ENCODE results near the gene CSKMT.

The CSKMT gene

DNA sequence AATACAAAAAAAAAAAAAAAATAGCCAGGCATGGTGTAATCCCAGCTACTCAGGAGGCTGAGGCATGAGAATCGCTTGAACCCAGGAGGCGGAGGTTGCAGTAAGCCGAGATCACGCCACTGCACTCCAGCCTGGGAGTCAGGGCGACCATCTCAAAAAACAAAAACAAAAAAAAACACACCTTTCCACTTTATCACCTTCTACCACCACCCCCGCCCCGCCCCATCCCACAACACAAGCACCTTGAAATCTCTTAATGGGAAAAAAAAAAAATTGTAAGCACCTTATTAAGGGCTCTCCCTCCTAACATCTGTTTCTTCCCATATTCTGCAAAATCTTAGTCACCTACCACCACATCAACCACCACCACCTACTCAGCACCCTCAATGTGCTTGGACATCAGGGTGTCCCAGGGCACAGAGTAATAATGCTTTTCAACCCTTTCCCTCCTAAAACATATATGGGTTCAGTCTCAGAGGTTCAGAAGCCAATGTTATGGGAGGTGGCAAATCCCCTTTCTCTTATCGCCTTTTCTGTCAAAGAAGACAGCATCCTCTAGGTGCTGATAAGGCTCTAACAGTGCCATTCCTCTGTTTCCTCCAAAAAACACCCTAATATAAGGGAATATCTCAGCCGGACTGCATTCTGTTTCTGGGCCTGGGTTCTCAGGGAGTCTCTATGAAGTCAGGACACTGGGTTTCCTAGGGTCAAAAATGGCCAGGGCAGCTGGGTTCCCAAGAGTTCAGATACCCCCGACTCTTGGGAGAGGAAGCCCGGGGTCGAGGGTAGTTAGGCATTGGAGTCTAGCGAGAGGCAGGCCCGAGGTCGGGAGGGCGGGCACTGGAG is 12.7 kb upstream of the CSKMT start:
- TF ChIP-seq, protein P1, sequence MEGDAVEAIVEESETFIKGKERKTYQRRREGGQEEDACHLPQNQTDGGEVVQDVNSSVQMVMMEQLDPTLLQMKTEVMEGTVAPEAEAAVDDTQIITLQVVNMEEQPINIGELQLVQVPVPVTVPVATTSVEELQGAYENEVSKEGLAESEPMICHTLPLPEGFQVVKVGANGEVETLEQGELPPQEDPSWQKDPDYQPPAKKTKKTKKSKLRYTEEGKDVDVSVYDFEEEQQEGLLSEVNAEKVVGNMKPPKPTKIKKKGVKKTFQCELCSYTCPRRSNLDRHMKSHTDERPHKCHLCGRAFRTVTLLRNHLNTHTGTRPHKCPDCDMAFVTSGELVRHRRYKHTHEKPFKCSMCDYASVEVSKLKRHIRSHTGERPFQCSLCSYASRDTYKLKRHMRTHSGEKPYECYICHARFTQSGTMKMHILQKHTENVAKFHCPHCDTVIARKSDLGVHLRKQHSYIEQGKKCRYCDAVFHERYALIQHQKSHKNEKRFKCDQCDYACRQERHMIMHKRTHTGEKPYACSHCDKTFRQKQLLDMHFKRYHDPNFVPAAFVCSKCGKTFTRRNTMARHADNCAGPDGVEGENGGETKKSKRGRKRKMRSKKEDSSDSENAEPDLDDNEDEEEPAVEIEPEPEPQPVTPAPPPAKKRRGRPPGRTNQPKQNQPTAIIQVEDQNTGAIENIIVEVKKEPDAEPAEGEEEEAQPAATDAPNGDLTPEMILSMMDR (IDR thresholded peaks at IDR 0.05; ENCODE audit: low read length) = no peak
- TF ChIP-seq EZH2 (IDR thresholded peaks at IDR 0.05; ENCODE audit: borderline replicate concordance, low read length) = no peak
- peaks cover 30% of the 10 kb centered on the region for H3K36me3 ChIP-seq (ENCODE audit: insufficient read depth, low read length)
- no peaks in the 10 kb centered on the region for H3K27me3 ChIP-seq (ENCODE audit: insufficient read depth, low read length)
- no peak overlapping the region for H2AFZ ChIP-seq (ENCODE audit: low read length)
- H3K9me3 ChIP-seq (ENCODE audit: low read length) = no peaks in the 10 kb centered on the region
- H3K9ac ChIP-seq (ENCODE audit: low read length) = peak overlapping the region; percentile 95
- H3K79me2 ChIP-seq (ENCODE audit: insufficient read depth, low read length) = peaks cover 18% of the 10 kb centered on the region
- H3K9me2 ChIP-seq (ENCODE audit: low read depth, low read length) = no peaks in the 10 kb centered on the region
- H4K20me1 ChIP-seq (ENCODE audit: insufficient read depth, low read length) = no peaks in the 10 kb centered on the region
- peak overlapping the region; percentile 94 for H3K4me2 ChIP-seq (ENCODE audit: low read length)
- H3K4me1 ChIP-seq (ENCODE audit: insufficient read depth, low read length, severe bottlenecking) = peaks cover 25% of the 10 kb centered on the region
- H3K4me3 ChIP-seq (ENCODE audit: low read depth, low read length, poor library complexity, severe bottlenecking) = peak overlapping the region; percentile 93
- no peaks in the 10 kb centered on the region for H3F3A ChIP-seq (ENCODE audit: insufficient read depth, low read length)
- peak overlapping the region; percentile 34 for H3K27ac ChIP-seq (ENCODE audit: low read depth, low read length, poor library complexity, severe bottlenecking)

DNA sequence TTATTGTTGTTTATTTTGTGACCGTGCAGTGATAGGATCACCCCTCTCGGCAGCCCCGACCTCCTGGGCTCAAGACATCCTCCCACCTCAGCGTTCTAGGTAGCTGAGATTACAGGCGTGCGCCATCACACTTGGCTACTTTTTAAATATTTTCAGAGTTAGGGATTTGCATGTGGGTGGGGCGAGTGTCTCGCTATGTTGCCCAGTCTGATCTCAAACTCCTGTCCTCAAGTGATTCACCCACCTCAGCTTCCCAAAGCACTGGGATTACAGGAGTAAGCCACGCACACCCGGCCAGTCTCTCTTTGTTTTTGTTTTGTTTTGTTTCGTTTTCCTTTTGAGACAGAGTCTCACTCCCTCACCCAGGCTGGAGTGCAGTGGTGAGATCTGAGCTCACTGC is 10.8 kb upstream of the CSKMT start:
- peak overlapping the region; percentile 3 for H3K27ac ChIP-seq (ENCODE audit: low read depth, low read length, poor library complexity, severe bottlenecking)

DNA sequence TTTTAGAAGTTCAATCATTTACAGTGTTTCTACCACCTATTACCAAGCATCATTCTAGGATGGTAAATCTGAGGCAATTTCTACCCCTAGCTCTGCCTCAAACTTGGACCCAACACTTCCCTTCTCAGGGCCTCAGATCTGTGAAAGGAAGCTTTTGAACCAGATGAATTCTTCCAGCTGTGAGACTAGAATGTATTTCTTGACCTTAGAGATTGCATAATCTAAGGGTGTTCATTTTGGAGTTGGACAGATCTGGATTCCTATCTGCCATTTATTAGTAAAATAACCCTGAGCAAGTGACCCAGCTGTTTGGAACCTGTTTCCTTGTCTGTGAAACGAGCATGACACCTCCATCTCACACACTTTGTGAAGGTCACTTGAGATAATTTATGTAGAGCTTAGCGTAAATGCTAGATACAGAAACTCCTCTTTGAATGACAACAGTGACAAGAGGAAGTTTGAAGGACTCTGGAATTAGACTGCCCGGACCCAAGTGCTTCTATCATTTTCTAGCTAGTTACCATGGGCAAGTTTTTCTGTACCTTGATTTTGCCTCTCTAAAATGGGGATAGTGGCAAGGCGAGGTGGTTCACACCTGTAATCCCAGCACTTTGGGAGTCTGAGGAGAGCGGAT is 8.2 kb upstream of the CSKMT start:
- Histone ChIP-seq H3K79me2 (ENCODE audit: insufficient read depth, low read length) (peaks cover 11% of the 10 kb centered on the region), H3K4me3 (ENCODE audit: low read depth, low read length, poor library complexity, severe bottlenecking) (no peak overlapping the region), H3K4me1 (ENCODE audit: insufficient read depth, low read length, severe bottlenecking) (peaks cover 13% of the 10 kb centered on the region), H3K27ac (ENCODE audit: low read depth, low read length, poor library complexity, severe bottlenecking) (peak overlapping the region; percentile 40), H3K9me3 (ENCODE audit: low read length) (no peaks in the 10 kb centered on the region), H3K27me3 (ENCODE audit: insufficient read depth, low read length) (no peaks in the 10 kb centered on the region), H3K9ac (ENCODE audit: low read length) (no peak overlapping the region), H3F3A (ENCODE audit: insufficient read depth, low read length) (no peaks in the 10 kb centered on the region), H3K36me3 (ENCODE audit: insufficient read depth, low read length) (peaks cover 13% of the 10 kb centered on the region; the same call in 1 of the 2 replicates), H2AFZ (ENCODE audit: low read length) (no peak overlapping the region), H3K4me2 (ENCODE audit: low read length) (no peak overlapping the region), H4K20me1 (ENCODE audit: insufficient read depth, low read length) (no peaks in the 10 kb centered on the region), H3K9me2 (ENCODE audit: low read depth, low read length) (no peaks in the 10 kb centered on the region)
- no peak for TF ChIP-seq EZH2 (IDR thresholded peaks at IDR 0.05; ENCODE audit: borderline replicate concordance, low read length)
- TF ChIP-seq, protein P1 (IDR thresholded peaks at IDR 0.05; ENCODE audit: low read length) = no peak

More for the DNA sequence above, 10.8 kb upstream of the CSKMT start:
- H3K27me3 ChIP-seq (ENCODE audit: insufficient read depth, low read length) = no peaks in the 10 kb centered on the region
- H3K9me2 ChIP-seq (ENCODE audit: low read depth, low read length) = no peaks in the 10 kb centered on the region
- H3K4me1 ChIP-seq (ENCODE audit: insufficient read depth, low read length, severe bottlenecking) = peaks cover 21% of the 10 kb centered on the region
- no peaks in the 10 kb centered on the region for H3K9me3 ChIP-seq (ENCODE audit: low read length)
- TF ChIP-seq EZH2 (IDR thresholded peaks at IDR 0.05; ENCODE audit: borderline replicate concordance, low read length) = no peak
- TF ChIP-seq, protein P1 (IDR thresholded peaks at IDR 0.05; ENCODE audit: low read length) = no peak
- H2AFZ ChIP-seq (ENCODE audit: low read length) = no peak overlapping the region
- peaks cover 18% of the 10 kb centered on the region for H3K79me2 ChIP-seq (ENCODE audit: insufficient read depth, low read length)
- H3F3A ChIP-seq (ENCODE audit: insufficient read depth, low read length) = no peaks in the 10 kb centered on the region
- H3K36me3 ChIP-seq (ENCODE audit: insufficient read depth, low read length) = peaks cover 11% of the 10 kb centered on the region; the same call in 1 of the 2 replicates
- H3K4me2 ChIP-seq (ENCODE audit: low read length) = peak overlapping the region; percentile 94; the same call in 1 of the 2 replicates
- H4K20me1 ChIP-seq (ENCODE audit: insufficient read depth, low read length) = no peaks in the 10 kb centered on the region
- H3K4me3 ChIP-seq (ENCODE audit: low read depth, low read length, poor library complexity, severe bottlenecking) = peak overlapping the region; percentile 93
- H3K9ac ChIP-seq (ENCODE audit: low read length) = no peak overlapping the region; the same call in 1 of the 2 replicates

Measured in OCI-LY1 (cell line).